AG04450 (cell line): ENCODE measurements around the gene DLG5. TPM values are rescaled to one million over a fixed set of nuclear protein-coding genes. Genes with fewer than 3 reads are reported as not detected.

ENCODE experiments used
- CTCF ChIA-PET: fragments of 300-600, 350-600 bp; formaldehyde crosslinking; extraction: SDS; loops from one replicate; lab custom pipeline; 2022; ENCODE audit warnings: antibody characterized with exemption, inconsistent platforms; lab: Charles Lee
- POLR2A ChIA-PET: fragments of 350-600 bp; formaldehyde crosslinking; extraction: SDS; loops from one replicate; lab custom pipeline; 2021; ENCODE audit warnings: antibody characterized with exemption, inconsistent platforms; lab: Yijun Ruan, JAX
- DNase-seq: peaks from one replicate; pipeline ENCODE4 v3.0.0-alpha.2; 2011; ENCODE audit warnings: low read depth, low spot score
- H3K27ac ChIP-seq: one replicate; pipeline ENCODE4 v1.5.1; 2012; ENCODE audit warnings: low read depth, low read length, control low read depth
- H3K27me3 ChIP-seq: one replicate; pipeline ENCODE4 v1.6.0; 2012; ENCODE audit warnings: low read length; ENCODE audit not compliant: control insufficient read depth, insufficient read depth
- H3K4me3 ChIP-seq: 2 replicates; pipeline ENCODE4 v1.5.1; 2011; ENCODE audit warnings: mild to moderate bottlenecking, low read depth, low read length, control low read depth
- H3K9me3 ChIP-seq: 2 replicates; pipeline ENCODE4 v1.5.1; 2012; ENCODE audit warnings: low read length; ENCODE audit not compliant: control insufficient read depth, insufficient read depth
- polyA plus RNA-seq: library from polyadenylated mRNA; depleted of rRNA; stranded (reverse); fragments of >200 nt; gene quantifications from 2 replicates; pipeline ENCODE4 v1.2.3, GENCODE V29; 2011
- TF ChIP-seq, protein P1 (sequence below): IDR thresholded peaks from 2 replicates; pipeline ENCODE4 v1.5.1; 2011; ENCODE audit warnings: low read depth, low read length, control low read depth, inconsistent platforms

The DLG5 gene
- polyA plus RNA-seq, 1 experiment = 16.3 TPM

GRCh38 chr10:77854115-77854514, 72.4 kb downstream of the DLG5 start:
- ChIA-PET POLR2A (no interaction called here), CTCF (interaction anchor here (0.6 kb wide), 1 partner anchor 36 kb away, joined by 3 read pairs; no protein-coding TSS in a partner anchor)
- Histone ChIP-seq H3K27ac (no peak overlapping the region), H3K4me3 (no peak overlapping the region), H3K27me3 (no peaks in the 10 kb centered on the region), H3K9me3 (no peaks in the 10 kb centered on the region)
- DNase-seq = no peak
- TF ChIP-seq, protein P1, sequence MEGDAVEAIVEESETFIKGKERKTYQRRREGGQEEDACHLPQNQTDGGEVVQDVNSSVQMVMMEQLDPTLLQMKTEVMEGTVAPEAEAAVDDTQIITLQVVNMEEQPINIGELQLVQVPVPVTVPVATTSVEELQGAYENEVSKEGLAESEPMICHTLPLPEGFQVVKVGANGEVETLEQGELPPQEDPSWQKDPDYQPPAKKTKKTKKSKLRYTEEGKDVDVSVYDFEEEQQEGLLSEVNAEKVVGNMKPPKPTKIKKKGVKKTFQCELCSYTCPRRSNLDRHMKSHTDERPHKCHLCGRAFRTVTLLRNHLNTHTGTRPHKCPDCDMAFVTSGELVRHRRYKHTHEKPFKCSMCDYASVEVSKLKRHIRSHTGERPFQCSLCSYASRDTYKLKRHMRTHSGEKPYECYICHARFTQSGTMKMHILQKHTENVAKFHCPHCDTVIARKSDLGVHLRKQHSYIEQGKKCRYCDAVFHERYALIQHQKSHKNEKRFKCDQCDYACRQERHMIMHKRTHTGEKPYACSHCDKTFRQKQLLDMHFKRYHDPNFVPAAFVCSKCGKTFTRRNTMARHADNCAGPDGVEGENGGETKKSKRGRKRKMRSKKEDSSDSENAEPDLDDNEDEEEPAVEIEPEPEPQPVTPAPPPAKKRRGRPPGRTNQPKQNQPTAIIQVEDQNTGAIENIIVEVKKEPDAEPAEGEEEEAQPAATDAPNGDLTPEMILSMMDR = no peak

DNA sequence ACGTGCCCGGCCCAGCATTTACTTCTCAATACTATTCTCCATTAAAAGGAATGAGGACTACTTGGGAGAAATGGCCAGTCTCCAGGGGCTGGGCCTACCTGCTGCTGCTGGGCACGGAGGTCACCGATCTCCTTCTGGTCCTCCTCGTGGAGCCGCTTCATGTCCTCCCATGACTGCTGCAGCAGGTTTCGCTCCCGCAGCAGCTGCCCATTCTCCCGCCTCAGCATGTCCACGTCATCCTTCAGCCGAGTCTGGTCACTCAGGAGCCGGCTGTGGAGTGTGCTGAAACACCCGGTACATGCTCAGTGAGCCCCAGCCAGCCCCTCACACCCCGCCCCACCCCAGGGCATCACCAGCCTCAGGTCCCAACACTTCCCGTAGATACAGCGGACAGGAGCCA, 73.3 kb downstream of the DLG5 start:
- ChIA-PET CTCF (no interaction called here), POLR2A (no interaction called here)
- Histone ChIP-seq H3K4me3 (no peak overlapping the region), H3K9me3 (no peaks in the 10 kb centered on the region), H3K27me3 (no peaks in the 10 kb centered on the region), H3K27ac (no peak overlapping the region)
- DNase-seq = no peak
- TF ChIP-seq, protein P1 = no peak

- Histone ChIP-seq H3K9me3 (no peaks in the 10 kb centered on the region), H3K4me3 (no peak overlapping the region), H3K27me3 (no peaks in the 10 kb centered on the region), H3K27ac (no peak overlapping the region)
- TF ChIP-seq, protein P1 = no peak
- ChIA-PET CTCF (no interaction called here), POLR2A (no interaction called here)
- no peak for DNase-seq
Observed at GRCh38 chr10:77850620-77851231, 75.8 kb downstream of the DLG5 start.

- Histone ChIP-seq H3K27me3 (no peaks in the 10 kb centered on the region), H3K9me3 (no peaks in the 10 kb centered on the region), H3K27ac (no peak overlapping the region), H3K4me3 (no peak overlapping the region)
- DNase-seq = no peak
- TF ChIP-seq, protein P1 = no peak
- CTCF ChIA-PET = no interaction called here
- POLR2A ChIA-PET = no interaction called here
Observed at GRCh38 chr10:77849039-77849664, 77.4 kb downstream of the DLG5 start.

DNA sequence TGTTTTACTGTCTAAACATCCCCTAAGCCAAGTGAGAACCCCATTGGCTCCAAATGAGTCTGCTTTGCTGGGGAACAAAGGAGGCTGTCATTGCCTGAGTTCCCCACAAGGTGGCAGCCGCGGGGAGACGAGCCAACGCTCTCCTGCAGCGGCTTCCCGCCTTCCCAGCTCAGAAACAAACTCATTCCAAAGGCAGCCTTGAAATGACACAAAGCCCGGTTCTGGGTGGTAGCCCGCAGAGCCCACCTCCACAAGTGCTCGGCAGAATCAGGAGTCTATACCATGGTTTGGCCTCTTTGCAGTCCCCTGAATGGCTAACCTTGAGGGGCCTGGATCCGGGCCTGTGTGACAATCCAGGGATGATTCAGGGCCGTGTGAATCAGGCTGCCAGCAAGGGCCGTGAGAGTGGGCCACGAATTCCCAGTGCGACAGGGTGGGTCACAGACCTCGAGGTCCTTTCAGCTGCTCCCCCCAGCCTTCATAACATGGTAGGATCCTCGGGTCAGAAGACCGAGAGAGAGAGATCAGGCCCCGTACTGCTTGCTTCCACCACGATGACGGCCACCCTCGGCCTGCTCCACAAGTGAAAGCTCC, 79.7 kb downstream of the DLG5 start:
- POLR2A ChIA-PET = interaction anchor here (1.0 kb wide), 1 partner anchor 79 kb away, joined by 3 read pairs; no protein-coding TSS in a partner anchor
- H3K4me3 ChIP-seq = no peak overlapping the region
- CTCF ChIA-PET = interaction anchor here (0.6 to 2.0 kb wide), 20 partner anchors 10 to 183 kb away, joined by 3 to 11 read pairs (median 4); partner anchors contain the start of gene POLR3A

More for the DNA sequence above, 79.7 kb downstream of the DLG5 start:
- Histone ChIP-seq H3K27me3 (no peaks in the 10 kb centered on the region), H3K9me3 (no peaks in the 10 kb centered on the region; the same call in 1 of the 2 replicates), H3K27ac (peak overlapping the region; percentile 39)
- TF ChIP-seq, protein P1 = peak; percentile 97
- DNase-seq = peak; percentile 51
